T-cell (primary cell): ENCODE results near the gene CTSF. TPM values are rescaled to one million over a fixed set of nuclear protein-coding genes. Genes with fewer than 3 reads are reported as not detected.

Source experiments
- ATAC-seq, 4 experiments: fragments of 200-7000 bp in 3 of 4; fragments of 150-1000 bp in 1 of 4; cut with Tn5 transposase; replicated peaks in 1 of 4; 1 replicate in 3 of 4; 2 replicates in 1 of 4; pipeline ENCODE4 v1.10.0; 2021; ENCODE audit warnings: moderate library complexity in 3 of 4, mild to moderate bottlenecking in 2 of 4, moderate number of reproducible peaks in 1 of 4
- CTCF ChIA-PET, 2 donors: fragments of 300-600 bp; sonication (Branson Sonifier 250); formaldehyde crosslinking; loops; one replicate each; lab custom pipeline; 2022; ENCODE audit warnings: antibody characterized with exemption in 2 of 2; lab: Charles Lee
- POLR2A ChIA-PET, 2 donors: fragments of 300-600 bp; sonication (Branson Sonifier 250); formaldehyde crosslinking; loops; one replicate each; lab custom pipeline; 2022; ENCODE audit warnings: antibody characterized with exemption in 2 of 2; lab: Charles Lee
- DNase-seq, 35 experiments: peaks; one replicate each; pipeline versions ENCODE4 v3.0.0 to v3.0.0-alpha.2; 2013 to 2023
- H3K27ac ChIP-seq: one replicate; pipeline ENCODE4 v1.5.1; 2013; ENCODE audit warnings: low read length
- H3K27me3 ChIP-seq, 2 experiments: replicated peaks in 1 of 2; 1 replicate in 1 of 2; 2 replicates in 1 of 2; pipeline versions ENCODE4 v1.6.1 to v1.7.0; 2013; ENCODE audit warnings: low read length in 1 of 2, mixed read lengths in 1 of 2; ENCODE audit not compliant: control insufficient read depth in 2 of 2, insufficient read depth in 2 of 2; ENCODE audit errors: extremely low read depth in 1 of 2
- H3K36me3 ChIP-seq, 2 donors: 1 replicate in 1 of 2; 2 replicates in 1 of 2; pipeline versions ENCODE4 v1.6.1 to v1.7.0; 2013; ENCODE audit warnings: low read length in 1 of 2; ENCODE audit not compliant: control insufficient read depth in 2 of 2, insufficient read depth in 1 of 2; ENCODE audit errors: extremely low read depth in 1 of 2
- H3K4me1 ChIP-seq, 2 experiments: 1 replicate in 1 of 2; 2 replicates in 1 of 2; pipeline versions ENCODE4 v1.6.1 to v1.7.0; 2013; ENCODE audit warnings: low read length in 2 of 2, mixed read lengths in 1 of 2; ENCODE audit not compliant: insufficient read depth in 2 of 2, control insufficient read depth in 1 of 2; ENCODE audit errors: extremely low read depth in 1 of 2
- H3K4me3 ChIP-seq, 2 donors: 1 replicate in 1 of 2; 2 replicates in 1 of 2; pipeline versions ENCODE4 v1.5.1 to v1.7.0; 2013; ENCODE audit warnings: mild to moderate bottlenecking in 2 of 2, low read length in 1 of 2, moderate library complexity in 1 of 2; ENCODE audit not compliant: control insufficient read depth in 1 of 2; ENCODE audit errors: extremely low read depth in 1 of 2
- H3K9me3 ChIP-seq: 2 replicates; pipeline ENCODE4 v1.7.0; 2013
- H3K27ac Mint-ChIP-seq, 2 donors: one replicate each; pipeline ENCODE4 v1.8.0; 2020 to 2021; ENCODE audit warnings: mild to moderate bottlenecking in 2 of 2, mixed read lengths in 2 of 2
- H3K27me3 Mint-ChIP-seq, 2 donors: one replicate each; pipeline ENCODE4 v1.8.0; 2021 to 2022; ENCODE audit warnings: mixed read lengths in 2 of 2
- H3K36me3 Mint-ChIP-seq: one replicate; pipeline ENCODE4 v1.8.0; 2021; ENCODE audit warnings: mixed read lengths
- H3K4me1 Mint-ChIP-seq, 3 donors: one replicate each; pipeline ENCODE4 v1.8.0; 2020 to 2022; ENCODE audit warnings: mixed read lengths in 3 of 3, mild to moderate bottlenecking in 1 of 3
- H3K4me3 Mint-ChIP-seq, 3 donors: one replicate each; pipeline ENCODE4 v1.8.0; 2020 to 2022; ENCODE audit warnings: mild to moderate bottlenecking in 3 of 3, mixed read lengths in 3 of 3, moderate library complexity in 3 of 3
- H3K9me3 Mint-ChIP-seq, 3 donors: one replicate each; pipeline ENCODE4 v1.8.0; 2020 to 2022; ENCODE audit warnings: mixed read lengths in 3 of 3
- WGBS: methylation state at CpG from one replicate; pipeline ENCODE4 v1.1.5; 2013; ENCODE audit warnings: missing lambda C conversion rate; ENCODE audit not compliant: insufficient coverage; 5-methylcytosine and 5-hydroxymethylcytosine counted together
- total RNA-seq, 35 experiments: library from RNA in 6 of 35; stranded (reverse) in 6 of 35; fragments of 120-200 nt in 1 of 35; gene quantifications; one replicate each; pipeline versions ENCODE4 v1.2.1 to v1.2.4 and lab custom pipeline; 2013 to 2026

Gene CTSF
- total RNA-seq, 5 donors from 2014 or later (not counting 1 experiment from before 2014, with no cell fraction given), result 18.2 to 39.3 (median 30.4) TPM

GRCh38 chr11:66559866-66560676, 8.3 kb downstream of the CTSF start:
- Histone ChIP-seq H3K27me3 (peaks cover 0 to 40% of the 10 kb centered on the region in 2 experiments), H3K36me3 (no peaks in the 10 kb centered on the region), H3K4me1 (peaks cover 0 to 6% of the 10 kb centered on the region in 2 experiments), H3K9me3 (no peaks in the 10 kb centered on the region), H3K4me3 (no peak overlapping the region), H3K27ac (no peak overlapping the region)
- no peak overlapping the region for H3K4me3 Mint-ChIP-seq
- no peaks in the 10 kb centered on the region for H3K9me3 Mint-ChIP-seq
- peaks cover 4 to 8% (median 6%) of the 10 kb centered on the region in 3 donors for H3K4me1 Mint-ChIP-seq
- ATAC-seq (no peak), DNase-seq (no peak)
- ChIA-PET CTCF (no interaction called here), POLR2A (interaction anchor here (0.5 to 0.6 kb wide), 3 partner anchors 76 to 100 kb away, joined by 3 to 6 read pairs (median 5); no protein-coding TSS in a partner anchor)
- WGBS, result 77% methylated on average over 11 of the region's 27 CpGs
- H3K36me3 Mint-ChIP-seq, result no peaks in the 10 kb centered on the region
- H3K27ac Mint-ChIP-seq, result no peak overlapping the region
- H3K27me3 Mint-ChIP-seq, result peaks cover 0 to 13% of the 10 kb centered on the region in 2 donors

GRCh38 chr11:66559142-66559865, 9.1 kb downstream of the CTSF start:
- ATAC-seq (peak; percentile 52 to 91 (median 64)), DNase-seq (peak in 23 of 35 experiments; percentile 3 to 52 (median 27))
- H3K4me1 ChIP-seq, result peaks cover 0 to 6% of the 10 kb centered on the region in 2 experiments
- WGBS, result 28% methylated on average over 43 of the region's 50 CpGs
- H3K27me3 ChIP-seq, result peaks cover 0 to 42% of the 10 kb centered on the region in 2 experiments
- ChIA-PET POLR2A (interaction anchor here (0.5 to 0.6 kb wide), 3 partner anchors 77 to 100 kb away, joined by 3 to 6 read pairs (median 5); no protein-coding TSS in a partner anchor), CTCF (no interaction called here)
- peak overlapping the region in 1 of 3 donors; percentile 38 for H3K4me3 Mint-ChIP-seq
- peaks cover 0 to 13% of the 10 kb centered on the region in 2 donors for H3K27me3 Mint-ChIP-seq
- no peak overlapping the region for H3K4me3 ChIP-seq
- no peaks in the 10 kb centered on the region for H3K9me3 Mint-ChIP-seq
- H3K27ac ChIP-seq, result no peak overlapping the region
- no peaks in the 10 kb centered on the region for H3K9me3 ChIP-seq
- H3K36me3 Mint-ChIP-seq, result no peaks in the 10 kb centered on the region
- no peaks in the 10 kb centered on the region for H3K36me3 ChIP-seq
- no peak overlapping the region for H3K27ac Mint-ChIP-seq
- peaks cover 4 to 8% (median 6%) of the 10 kb centered on the region in 3 donors for H3K4me1 Mint-ChIP-seq

GRCh38 chr11:66557733-66558326, 10.6 kb downstream of the CTSF start:
- Mint-ChIP-seq H3K27ac (no peak overlapping the region), H3K27me3 (peaks cover 0 to 13% of the 10 kb centered on the region in 2 donors), H3K9me3 (no peaks in the 10 kb centered on the region), H3K4me3 (no peak overlapping the region), H3K4me1 (peaks cover 4 to 8% (median 6%) of the 10 kb centered on the region in 3 donors), H3K36me3 (no peaks in the 10 kb centered on the region)
- Histone ChIP-seq H3K9me3 (no peaks in the 10 kb centered on the region), H3K36me3 (no peaks in the 10 kb centered on the region), H3K27ac (no peak overlapping the region), H3K4me1 (peaks cover 0 to 6% of the 10 kb centered on the region in 2 experiments), H3K27me3 (peaks cover 0 to 45% of the 10 kb centered on the region in 2 experiments), H3K4me3 (no peak overlapping the region)
- DNase-seq (no peak), ATAC-seq (no peak)
- 95% methylated on average over 18 of the region's 24 CpGs for WGBS
- ChIA-PET CTCF (no interaction called here), POLR2A (no interaction called here)

- peaks cover 4 to 8% (median 6%) of the 10 kb centered on the region in 3 donors for H3K4me1 Mint-ChIP-seq
- peaks cover 0 to 13% of the 10 kb centered on the region in 2 donors for H3K27me3 Mint-ChIP-seq
- ChIA-PET CTCF (no interaction called here), POLR2A (no interaction called here)
- Histone ChIP-seq H3K4me1 (peaks cover 0 to 6% of the 10 kb centered on the region in 2 experiments), H3K27ac (no peak overlapping the region), H3K9me3 (no peaks in the 10 kb centered on the region), H3K4me3 (no peak overlapping the region), H3K27me3 (peaks cover 0 to 42% of the 10 kb centered on the region in 2 experiments), H3K36me3 (no peaks in the 10 kb centered on the region)
- no peaks in the 10 kb centered on the region for H3K9me3 Mint-ChIP-seq
- H3K4me3 Mint-ChIP-seq, result no peak overlapping the region
- ATAC-seq (no peak), DNase-seq (no peak)
- H3K27ac Mint-ChIP-seq, result no peak overlapping the region
- no peaks in the 10 kb centered on the region for H3K36me3 Mint-ChIP-seq
- whole genome bisulfite sequencing, result 78% methylated on average over 7 of the region's 7 CpGs
Observed at GRCh38 chr11:66556086-66556485, 12.3 kb downstream of the CTSF start.

- H3K27me3 ChIP-seq, result peaks cover 0 to 42% of the 10 kb centered on the region in 2 experiments
- Mint-ChIP-seq H3K36me3 (no peaks in the 10 kb centered on the region), H3K4me3 (no peak overlapping the region), H3K27me3 (peaks cover 0 to 13% of the 10 kb centered on the region in 2 donors), H3K4me1 (peaks cover 4 to 8% (median 6%) of the 10 kb centered on the region in 3 donors), H3K27ac (no peak overlapping the region), H3K9me3 (no peaks in the 10 kb centered on the region)
- no peak for DNase-seq
- no peak overlapping the region for H3K4me3 ChIP-seq
- POLR2A ChIA-PET, result no interaction called here
- H3K9me3 ChIP-seq, result no peaks in the 10 kb centered on the region
- H3K27ac ChIP-seq, result no peak overlapping the region
- WGBS, result 38% methylated on average over 3 of the region's 3 CpGs
- H3K4me1 ChIP-seq, result peaks cover 0 to 6% of the 10 kb centered on the region in 2 experiments
- no peaks in the 10 kb centered on the region for H3K36me3 ChIP-seq
- CTCF ChIA-PET, result no interaction called here
- no peak for ATAC-seq
Observed at GRCh38 chr11:66555416-66555815, 13.0 kb downstream of the CTSF start.

GRCh38 chr11:66554602-66555001, 13.8 kb downstream of the CTSF start:
- ATAC-seq, result no peak
- Histone ChIP-seq H3K27me3 (peaks cover 0 to 37% of the 10 kb centered on the region in 2 experiments), H3K4me3 (no peak overlapping the region), H3K9me3 (no peaks in the 10 kb centered on the region), H3K36me3 (no peaks in the 10 kb centered on the region), H3K4me1 (peaks cover 0 to 6% of the 10 kb centered on the region in 2 experiments), H3K27ac (no peak overlapping the region)
- POLR2A ChIA-PET, result no interaction called here
- H3K36me3 Mint-ChIP-seq, result no peaks in the 10 kb centered on the region
- peaks cover 4 to 8% (median 6%) of the 10 kb centered on the region in 3 donors for H3K4me1 Mint-ChIP-seq
- DNase-seq, result no peak
- no peak overlapping the region for H3K4me3 Mint-ChIP-seq
- no peaks in the 10 kb centered on the region for H3K9me3 Mint-ChIP-seq
- H3K27ac Mint-ChIP-seq, result no peak overlapping the region
- H3K27me3 Mint-ChIP-seq, result peaks cover 0 to 13% of the 10 kb centered on the region in 2 donors
- CTCF ChIA-PET, result interaction anchor here in 1 of 2 donors (0.6 kb wide), 1 partner anchor 97 kb away, joined by 3 read pairs; no protein-coding TSS in a partner anchor
- WGBS, result 82% methylated on average over 5 of the region's 5 CpGs
